Osteoblast (primary cell): ENCODE data around the gene LIPM. TPM values are rescaled to one million over a fixed set of nuclear protein-coding genes. Genes with fewer than 3 reads are reported as not detected.

Experiments
- DNase-seq: peaks from one replicate; pipeline ENCODE4 v3.0.0; 2011; ENCODE audit warnings: low spot score, mixed read lengths; ENCODE audit not compliant: insufficient read length; ENCODE audit errors: missing footprints
- H2AFZ ChIP-seq: 2 replicates; pipeline ENCODE4 v1.6.0; 2011; ENCODE audit warnings: mild to moderate bottlenecking, low read length
- H3K27ac ChIP-seq: 2 replicates; pipeline ENCODE4 v1.5.1; 2011; ENCODE audit warnings: mild to moderate bottlenecking, low read depth, low read length, moderate library complexity
- H3K27me3 ChIP-seq: 2 replicates; pipeline ENCODE4 v1.6.0; 2012; ENCODE audit warnings: mild to moderate bottlenecking, control low read depth, inconsistent platforms, low read length, moderate library complexity; ENCODE audit not compliant: insufficient read depth
- H3K36me3 ChIP-seq: 2 replicates; pipeline ENCODE4 v1.5.1; 2011; ENCODE audit warnings: mild to moderate bottlenecking, low read length, control low read depth, moderate library complexity; ENCODE audit not compliant: insufficient read depth
- H3K4me1 ChIP-seq: 2 replicates; pipeline ENCODE4 v1.5.1; 2011; ENCODE audit warnings: mild to moderate bottlenecking, low read length, control low read depth, moderate library complexity; ENCODE audit not compliant: insufficient read depth
- H3K4me2 ChIP-seq: 2 replicates; pipeline ENCODE4 v1.6.0; 2011; ENCODE audit warnings: mild to moderate bottlenecking, low read length; ENCODE audit not compliant: insufficient read depth
- H3K4me3 ChIP-seq: fragments of 200-600 bp; sonication (generic); 3 replicates; pipeline ENCODE4 v1.5.1; 2012; ENCODE audit warnings: mild to moderate bottlenecking, low read length, inconsistent platforms; ENCODE audit not compliant: insufficient read depth
- H3K79me2 ChIP-seq: 2 replicates; pipeline ENCODE4 v1.6.0; 2012; ENCODE audit warnings: mild to moderate bottlenecking, low read length, control low read depth, inconsistent platforms; ENCODE audit not compliant: insufficient read depth
- H3K9me3 ChIP-seq: 2 replicates; pipeline ENCODE4 v1.5.1; 2011; ENCODE audit warnings: low read depth, low read length, control low read depth
- H4K20me1 ChIP-seq: 2 replicates; pipeline ENCODE4 v1.6.0; 2012; ENCODE audit warnings: mild to moderate bottlenecking, low read length, control low read depth; ENCODE audit not compliant: insufficient read depth
- total RNA-seq: library from RNA; depleted of rRNA; stranded (reverse); fragments of >200 nt; gene quantifications from 2 replicates; pipeline ENCODE4 v1.2.3, GENCODE V29; 2012
- TF ChIP-seq, protein P1 (sequence below): IDR thresholded peaks from 2 replicates; pipeline ENCODE4 v1.5.1; 2011; ENCODE audit warnings: mild to moderate bottlenecking, low read depth, low read length, moderate library complexity; ENCODE audit errors: extremely low read depth

LIPM gene
- total RNA-seq, 1 donor, result not detected

DNA sequence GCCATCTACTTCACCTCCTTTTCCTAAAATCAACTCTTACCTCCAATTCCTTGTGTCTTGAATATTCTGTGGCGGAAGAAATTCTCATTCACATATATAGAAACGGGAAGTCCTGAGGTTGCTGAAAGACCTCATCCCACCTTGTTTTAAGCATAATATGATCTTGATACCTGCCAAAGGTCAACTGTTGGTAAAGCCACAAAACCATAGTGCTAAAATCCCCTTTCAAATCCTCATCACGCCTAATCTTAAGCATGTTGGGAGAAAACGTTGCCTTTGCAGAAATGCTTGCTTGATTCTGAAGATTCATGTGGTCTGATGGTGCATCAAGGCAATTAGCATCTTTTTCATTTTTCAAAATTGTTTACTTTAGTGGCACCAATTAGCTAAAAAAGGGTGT, 40.6 kb downstream of the LIPM start:
- TF ChIP-seq, protein P1, sequence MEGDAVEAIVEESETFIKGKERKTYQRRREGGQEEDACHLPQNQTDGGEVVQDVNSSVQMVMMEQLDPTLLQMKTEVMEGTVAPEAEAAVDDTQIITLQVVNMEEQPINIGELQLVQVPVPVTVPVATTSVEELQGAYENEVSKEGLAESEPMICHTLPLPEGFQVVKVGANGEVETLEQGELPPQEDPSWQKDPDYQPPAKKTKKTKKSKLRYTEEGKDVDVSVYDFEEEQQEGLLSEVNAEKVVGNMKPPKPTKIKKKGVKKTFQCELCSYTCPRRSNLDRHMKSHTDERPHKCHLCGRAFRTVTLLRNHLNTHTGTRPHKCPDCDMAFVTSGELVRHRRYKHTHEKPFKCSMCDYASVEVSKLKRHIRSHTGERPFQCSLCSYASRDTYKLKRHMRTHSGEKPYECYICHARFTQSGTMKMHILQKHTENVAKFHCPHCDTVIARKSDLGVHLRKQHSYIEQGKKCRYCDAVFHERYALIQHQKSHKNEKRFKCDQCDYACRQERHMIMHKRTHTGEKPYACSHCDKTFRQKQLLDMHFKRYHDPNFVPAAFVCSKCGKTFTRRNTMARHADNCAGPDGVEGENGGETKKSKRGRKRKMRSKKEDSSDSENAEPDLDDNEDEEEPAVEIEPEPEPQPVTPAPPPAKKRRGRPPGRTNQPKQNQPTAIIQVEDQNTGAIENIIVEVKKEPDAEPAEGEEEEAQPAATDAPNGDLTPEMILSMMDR, result no peak
- DNase-seq, result no peak
- H3K27ac ChIP-seq, result no peak overlapping the region
- no peaks in the 10 kb centered on the region for H3K36me3 ChIP-seq
- H3K79me2 ChIP-seq, result no peaks in the 10 kb centered on the region
- no peak overlapping the region for H3K4me3 ChIP-seq
- H3K4me2 ChIP-seq, result no peak overlapping the region
- no peaks in the 10 kb centered on the region for H4K20me1 ChIP-seq
- peaks cover under 1% of the 10 kb centered on the region for H3K4me1 ChIP-seq
- H3K27me3 ChIP-seq, result no peaks in the 10 kb centered on the region
- no peaks in the 10 kb centered on the region for H3K9me3 ChIP-seq
- H2AFZ ChIP-seq, result no peak overlapping the region

- Histone ChIP-seq H4K20me1 (no peaks in the 10 kb centered on the region), H3K27ac (peak overlapping the region; percentile 68), H3K27me3 (no peaks in the 10 kb centered on the region), H2AFZ (no peak overlapping the region), H3K4me3 (no peak overlapping the region), H3K4me1 (peaks cover 19% of the 10 kb centered on the region), H3K36me3 (no peaks in the 10 kb centered on the region), H3K79me2 (no peaks in the 10 kb centered on the region), H3K9me3 (no peaks in the 10 kb centered on the region), H3K4me2 (peak overlapping the region; percentile 59)
- TF ChIP-seq, protein P1, result no peak
- peak; percentile 5 for DNase-seq
Observed at GRCh38 chr10:88848499-88848898, 46.0 kb downstream of the LIPM start.

- Histone ChIP-seq H3K36me3 (no peaks in the 10 kb centered on the region), H2AFZ (no peak overlapping the region), H3K27me3 (no peaks in the 10 kb centered on the region), H3K79me2 (no peaks in the 10 kb centered on the region), H4K20me1 (no peaks in the 10 kb centered on the region), H3K4me3 (no peak overlapping the region), H3K4me2 (peak overlapping the region; percentile 59), H3K27ac (peak overlapping the region; percentile 68), H3K4me1 (peaks cover 19% of the 10 kb centered on the region), H3K9me3 (no peaks in the 10 kb centered on the region)
- TF ChIP-seq, protein P1, result no peak
- no peak for DNase-seq
Observed at GRCh38 chr10:88849234-88849633, 46.7 kb downstream of the LIPM start.

DNA sequence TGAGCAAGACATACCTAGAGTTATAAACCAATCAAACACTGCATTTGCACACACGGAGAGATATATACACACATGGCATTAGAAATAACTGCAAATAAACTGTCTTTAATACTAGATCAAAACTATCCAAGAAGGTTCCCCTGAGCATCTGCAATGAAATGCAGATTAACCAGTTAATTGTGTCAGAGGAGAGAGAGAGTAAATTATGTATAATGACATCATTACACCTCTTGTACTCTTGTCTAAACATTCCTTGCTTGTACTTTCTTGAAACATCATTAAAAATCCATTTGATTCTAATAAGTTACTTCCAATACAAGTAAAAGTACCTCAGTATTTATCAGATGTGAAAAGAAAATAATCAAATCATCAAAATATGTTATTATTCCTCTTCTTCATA, 48.2 kb downstream of the LIPM start:
- Histone ChIP-seq H4K20me1 (no peaks in the 10 kb centered on the region), H3K4me1 (peaks cover 19% of the 10 kb centered on the region), H3K79me2 (no peaks in the 10 kb centered on the region), H3K4me3 (no peak overlapping the region), H3K27me3 (no peaks in the 10 kb centered on the region), H3K4me2 (no peak overlapping the region), H3K9me3 (no peaks in the 10 kb centered on the region), H3K27ac (no peak overlapping the region), H2AFZ (no peak overlapping the region), H3K36me3 (no peaks in the 10 kb centered on the region)
- no peak for DNase-seq
- TF ChIP-seq, protein P1, result no peak
